Kidney capillary endothelial cell (primary cell): ENCODE results near the gene HLA-DRA.

Experiments used
- DNase-seq: peaks from one replicate; pipeline ENCODE4 v3.0.0-alpha.2; 2018; ENCODE audit warnings: low spot score

HLA-DRA gene

DNA sequence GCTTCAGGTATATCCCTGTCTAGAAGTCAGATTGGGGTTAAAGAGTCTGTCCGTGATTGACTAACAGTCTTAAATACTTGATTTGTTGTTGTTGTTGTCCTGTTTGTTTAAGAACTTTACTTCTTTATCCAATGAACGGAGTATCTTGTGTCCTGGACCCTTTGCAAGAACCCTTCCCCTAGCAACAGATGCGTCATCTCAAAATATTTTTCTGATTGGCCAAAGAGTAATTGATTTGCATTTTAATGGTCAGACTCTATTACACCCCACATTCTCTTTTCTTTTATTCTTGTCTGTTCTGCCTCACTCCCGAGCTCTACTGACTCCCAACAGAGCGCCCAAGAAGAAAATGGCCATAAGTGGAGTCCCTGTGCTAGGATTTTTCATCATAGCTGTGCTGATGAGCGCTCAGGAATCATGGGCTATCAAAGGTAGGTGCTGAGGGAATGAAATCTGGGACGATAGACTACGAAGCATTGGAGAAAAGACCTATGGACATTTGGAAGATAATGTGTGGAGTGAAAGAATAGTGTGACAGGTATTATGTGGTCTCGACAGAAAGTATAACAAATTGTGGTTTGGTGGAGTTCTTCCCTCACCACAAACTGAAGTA is at the start of gene HLA-DRA:
TSS of gene HLA-DRA (plus strand) at position 286 of the 613 bp plus-strand sequence. CDS start at position 350, 64 bp downstream.
- peak; percentile 39 for DNase-seq

- DNase-seq = no peak
These were observed 48.2 kb upstream of the HLA-DRA start for GRCh38 chr6:32391505-32391904.

DNA sequence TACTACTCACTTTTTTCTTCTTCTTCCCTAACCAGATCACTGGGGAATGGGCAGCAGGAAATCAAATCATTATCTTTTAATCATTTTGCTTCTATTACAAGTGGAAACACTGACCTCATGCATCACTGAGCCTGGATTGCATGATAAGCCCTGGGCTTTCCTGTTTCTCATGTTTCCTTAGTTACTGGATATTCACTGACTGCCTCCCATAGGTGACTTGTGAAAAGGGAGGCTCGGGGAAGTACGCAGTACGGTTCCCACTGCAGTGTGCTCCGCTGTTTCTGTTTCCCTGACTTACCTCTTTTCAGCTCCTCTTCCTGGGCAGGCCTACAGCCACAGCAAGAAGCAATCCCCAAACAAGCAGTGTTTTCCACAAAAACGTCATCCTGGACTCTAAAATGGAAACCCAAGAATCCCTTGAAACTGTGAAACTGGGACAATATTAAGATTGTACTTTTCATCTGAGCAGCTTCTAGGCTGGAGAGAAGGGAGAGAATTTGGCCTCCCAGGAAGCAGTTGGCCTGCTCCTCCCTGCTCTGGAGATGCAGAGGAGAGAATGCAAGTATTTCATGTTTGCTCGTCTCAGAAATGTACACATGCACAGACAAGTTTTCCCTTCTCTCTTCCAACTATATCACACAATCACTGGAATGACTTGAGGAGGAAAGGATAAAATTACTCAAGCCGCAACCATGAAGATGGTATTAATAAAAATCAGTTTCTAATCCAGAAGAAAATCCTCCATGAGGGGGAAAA is 45.8 kb upstream of the HLA-DRA start:
- peak; percentile 73 for DNase-seq

GRCh38 chr6:32396028-32396427 is 43.7 kb upstream of the HLA-DRA start:
- no peak for DNase-seq

DNA sequence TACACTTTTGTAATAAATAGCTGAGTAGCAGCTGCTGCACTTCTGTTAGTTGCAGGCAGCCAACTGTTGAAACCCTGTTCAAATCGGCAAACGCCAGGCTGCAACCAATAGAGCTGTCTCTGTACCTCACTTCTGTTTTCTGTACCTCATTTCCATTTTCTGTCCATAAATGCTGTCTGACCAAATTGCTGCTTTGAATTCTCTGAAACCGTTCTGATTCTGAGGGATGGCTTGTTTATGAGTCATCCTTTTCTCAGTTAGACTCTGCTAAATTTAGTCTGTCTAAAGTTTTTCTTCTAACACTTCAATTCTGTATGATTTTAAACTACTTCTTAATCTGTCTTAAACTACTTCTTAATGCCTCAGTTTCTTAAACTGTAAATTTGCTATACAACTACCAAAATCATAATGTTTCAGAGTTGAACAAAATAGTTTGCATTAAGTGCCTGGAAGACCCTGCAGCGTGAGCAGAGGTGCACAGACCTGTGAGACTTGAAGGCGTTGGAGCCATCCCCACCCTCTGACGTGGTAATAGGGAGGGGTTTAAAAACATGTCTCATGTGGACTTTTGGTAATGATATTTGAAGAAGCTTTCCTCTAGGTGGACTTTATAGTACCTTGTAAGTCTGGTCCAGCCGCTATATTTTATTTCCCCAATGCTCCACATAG is 42.3 kb upstream of the HLA-DRA start:
- DNase-seq = no peak

GRCh38 chr6:32401284-32401963 is 38.3 kb upstream of the HLA-DRA start:
- DNase-seq = no peak

DNA sequence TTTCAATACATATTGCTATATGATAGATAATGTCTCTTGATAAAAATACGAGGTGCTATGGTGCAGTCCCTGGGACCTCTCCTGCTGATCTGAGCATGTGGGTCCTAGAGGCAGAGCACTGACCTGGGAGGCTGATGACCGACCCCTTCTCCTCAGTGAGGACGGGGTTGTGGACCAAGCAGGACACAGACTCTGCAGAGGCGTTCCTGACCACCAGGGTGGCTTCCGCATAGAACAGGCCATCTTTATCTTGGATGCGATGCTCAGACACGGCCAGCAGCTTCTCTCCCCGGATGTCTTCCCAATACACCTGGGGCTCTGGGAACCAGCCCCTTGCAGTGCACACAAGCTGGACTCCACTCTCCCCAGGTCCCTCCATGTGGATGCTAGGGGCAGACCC is 36.9 kb upstream of the HLA-DRA start:
- no peak for DNase-seq

GRCh38 chr6:32405656-32406055 is 34.0 kb upstream of the HLA-DRA start:
- no peak for DNase-seq

GRCh38 chr6:32406197-32406596 is 33.5 kb upstream of the HLA-DRA start:
- no peak for DNase-seq

DNA sequence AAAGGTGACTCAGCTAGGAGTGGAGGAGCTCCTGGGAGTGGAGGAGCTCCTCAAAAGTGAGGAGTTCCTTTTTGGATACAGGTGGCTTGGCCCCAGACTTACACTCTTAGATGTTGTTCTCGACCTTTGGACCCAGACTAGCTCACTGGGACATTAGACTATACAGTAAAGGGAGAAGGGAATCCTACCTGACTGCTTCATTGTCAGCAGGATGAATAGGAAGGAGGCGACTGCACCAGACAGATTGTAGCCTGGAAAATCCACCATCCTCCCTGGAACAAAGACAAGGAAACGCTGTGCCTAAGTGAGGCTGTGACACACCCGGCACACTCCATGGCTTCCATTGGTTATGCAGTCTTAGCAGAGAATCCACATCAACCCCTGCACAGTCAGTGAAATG is 32.8 kb upstream of the HLA-DRA start, which contains the start of gene BTNL2:
TSS of gene BTNL2 (minus strand) at position 325 of the 400 bp plus-strand sequence. CDS start at position 267, 58 bp downstream.
- DNase-seq = no peak

DNA sequence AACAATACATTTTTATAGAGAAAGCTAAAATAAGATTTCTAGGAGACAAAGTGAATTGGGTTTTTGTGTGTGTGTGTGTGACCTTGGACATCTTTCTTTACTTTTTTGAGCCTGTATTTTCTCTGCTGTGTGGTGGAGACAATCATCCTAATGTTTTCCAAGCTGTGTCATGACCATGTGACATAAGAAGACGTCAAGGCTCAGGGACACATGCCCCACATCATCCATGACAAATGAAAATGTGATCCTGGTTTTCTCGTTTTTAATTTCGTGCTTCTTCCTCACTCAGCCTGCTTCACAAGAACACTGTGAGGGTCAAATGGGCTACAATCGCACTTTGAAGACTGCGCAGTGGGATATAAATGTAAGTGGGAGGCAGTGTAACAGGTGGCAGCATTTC is 28.8 kb upstream of the HLA-DRA start:
- DNase-seq = no peak

DNA sequence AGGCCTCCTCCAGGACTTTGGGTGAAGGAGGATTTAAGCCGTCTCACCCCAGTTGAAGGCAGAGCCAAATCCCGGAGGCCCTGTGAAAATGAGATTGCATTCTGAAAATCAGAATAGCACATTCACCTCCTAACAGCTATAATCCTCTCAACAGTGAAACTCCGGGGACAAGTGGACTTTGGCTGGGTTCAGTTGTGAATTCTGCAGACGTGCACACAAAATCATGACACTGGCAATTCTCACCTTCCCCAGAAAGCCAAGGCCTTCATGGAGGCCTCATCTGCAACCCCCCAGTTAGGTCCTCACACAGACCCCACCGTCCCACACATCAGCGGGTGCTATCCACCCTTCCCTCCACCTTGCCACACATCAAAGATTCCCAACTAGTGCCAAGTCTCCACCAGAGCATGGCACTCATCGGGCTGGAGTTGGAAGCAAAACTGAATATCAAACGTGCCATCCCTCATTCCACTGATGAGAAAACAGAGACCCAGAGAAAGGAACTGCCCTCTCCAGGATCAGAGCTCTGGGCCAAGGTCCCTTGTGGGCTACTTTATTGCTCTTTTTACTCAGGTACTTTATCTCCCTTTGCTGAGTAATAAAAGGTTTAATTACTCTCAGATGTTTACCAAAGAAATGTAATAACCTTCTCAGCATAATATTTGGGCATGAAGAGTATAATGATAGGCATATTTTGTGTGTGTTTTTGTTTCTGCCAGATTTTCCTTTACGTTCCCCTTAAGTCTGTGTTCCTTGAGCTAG is 27.9 kb upstream of the HLA-DRA start:
- DNase-seq = no peak

GRCh38 chr6:32413427-32414047 is 26.1 kb upstream of the HLA-DRA start:
- DNase-seq = peak; percentile 73

- DNase-seq = peak; percentile 73
These were observed 24.1 kb upstream of the HLA-DRA start for GRCh38 chr6:32415521-32416019.

GRCh38 chr6:32416036-32416435 is 23.7 kb upstream of the HLA-DRA start:
- DNase-seq = no peak

- no peak for DNase-seq
These were observed 14.9 kb upstream of the HLA-DRA start for GRCh38 chr6:32424589-32425300.

DNA sequence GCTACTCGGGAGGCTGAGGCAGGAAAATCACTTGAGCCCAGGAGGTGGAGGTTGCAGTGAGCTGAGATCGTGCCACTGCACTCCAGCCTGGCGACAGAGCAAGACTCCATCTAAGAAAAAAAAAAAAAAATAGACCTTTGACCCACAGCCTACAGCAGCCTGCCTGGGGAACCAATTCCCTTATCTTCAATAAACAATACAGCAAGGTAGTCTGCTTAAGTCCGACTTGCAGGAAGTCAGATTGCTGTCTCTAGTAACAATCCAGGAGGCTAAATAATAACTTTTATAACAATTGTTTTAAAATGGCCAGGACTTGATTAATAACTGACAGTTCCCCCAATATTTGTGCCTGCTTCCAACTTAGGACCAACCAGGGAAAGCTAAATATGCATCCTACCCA is 13.3 kb upstream of the HLA-DRA start:
- no peak for DNase-seq

DNA sequence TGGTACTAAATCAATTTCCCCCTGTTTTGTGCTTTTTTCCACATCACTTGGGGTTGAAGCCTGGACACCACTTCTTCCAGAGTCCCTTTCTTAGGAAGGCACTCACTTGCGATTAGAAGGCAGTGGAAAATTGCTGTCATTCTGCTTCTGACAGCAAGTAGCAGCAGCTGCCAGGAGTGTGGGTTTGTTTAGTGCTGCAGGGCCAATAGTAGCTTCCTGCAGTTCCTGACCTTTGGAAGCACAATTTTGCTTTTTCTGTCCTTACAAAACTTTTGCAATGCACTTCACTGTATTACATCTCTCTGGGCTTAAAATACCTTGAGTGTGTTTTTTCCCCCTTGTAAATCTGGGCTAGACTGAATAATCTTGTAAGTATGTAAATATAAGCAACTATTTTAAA is 12.5 kb upstream of the HLA-DRA start:
- no peak for DNase-seq

DNA sequence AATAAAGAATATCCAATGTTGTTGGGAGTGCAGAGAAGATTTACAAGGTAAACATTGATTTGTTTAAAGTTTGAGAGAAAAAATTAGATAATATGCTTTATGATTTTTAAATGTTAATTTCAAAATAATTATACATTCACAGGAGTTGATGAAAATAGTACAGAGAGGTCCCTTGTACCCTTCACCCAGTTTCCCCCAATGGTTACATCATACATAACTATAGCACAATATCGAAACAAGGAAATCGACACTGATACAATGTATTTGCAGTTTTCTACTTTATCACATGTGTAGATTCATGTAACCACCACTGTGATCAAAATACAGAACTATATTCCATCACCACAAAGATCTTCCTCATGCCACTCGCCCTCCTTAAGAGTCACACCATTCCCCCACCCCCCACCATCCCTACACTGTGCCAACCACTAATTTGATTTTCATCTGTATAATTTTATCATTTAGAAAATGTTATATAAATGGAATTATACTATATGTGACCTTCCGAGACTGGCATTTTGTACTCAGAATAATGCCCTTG is 11.7 kb upstream of the HLA-DRA start:
- DNase-seq = no peak

- DNase-seq = no peak
These were observed 9.5 kb upstream of the HLA-DRA start for GRCh38 chr6:32430179-32430578.
